A673 (cell line): ENCODE data around the gene DSCAM. TPM values are rescaled to one million over a fixed set of nuclear protein-coding genes. Genes with fewer than 3 reads are reported as not detected.

ENCODE experiments used
- BruUV-seq: library from RNA; stranded (reverse); fragments of 400-500 nt; replicated peaks from 2 replicates; lab custom pipeline; 2021; lab: Mats Ljungman, UMichigan
- CTCF ChIA-PET: fragments of 300-600 bp; sonication (Branson Sonifier 250); formaldehyde crosslinking; loops from one replicate; lab custom pipeline; 2022; ENCODE audit warnings: antibody characterized with exemption; lab: Charles Lee
- POLR2A ChIA-PET: fragments of 300-600 bp; sonication (Branson Sonifier 250); formaldehyde crosslinking; loops from one replicate; lab custom pipeline; 2022; ENCODE audit warnings: antibody characterized with exemption; ENCODE audit not compliant: low non-redundant PET; lab: Charles Lee
- DNase-seq: peaks from one replicate; pipeline ENCODE4 v3.0.0-alpha.2; 2015; ENCODE audit warnings: low spot score
- H3K27ac ChIP-seq: fragments of 200-600 bp; sonication (generic); 2 replicates; pipeline ENCODE4 v1.5.1; 2016; ENCODE audit warnings: mixed run types, low read depth, mild to moderate bottlenecking, mixed read lengths, antibody characterized with exemption, low read length; ENCODE audit not compliant: poor library complexity, severe bottlenecking
- H3K27me3 ChIP-seq: fragments of 200-600 bp; sonication (generic); replicated peaks from 2 replicates; pipeline ENCODE4 v1.6.1; 2017; ENCODE audit warnings: mixed run types, low read depth, mild to moderate bottlenecking, mixed read lengths, antibody characterized with exemption, low read length; ENCODE audit not compliant: insufficient read depth, poor library complexity
- H3K36me3 ChIP-seq: fragments of 200-600 bp; sonication (generic); 2 replicates; pipeline ENCODE4 v1.6.1; 2016; ENCODE audit warnings: mixed run types, mild to moderate bottlenecking, mixed read lengths, antibody characterized with exemption, low read length; ENCODE audit not compliant: insufficient read depth, poor library complexity, severe bottlenecking
- H3K4me1 ChIP-seq: fragments of 200-600 bp; sonication (generic); 2 replicates; pipeline ENCODE4 v1.6.1; 2017; ENCODE audit warnings: mixed run types, mild to moderate bottlenecking, mixed read lengths, antibody characterized with exemption, low read length; ENCODE audit not compliant: insufficient read depth, poor library complexity, severe bottlenecking
- H3K4me3 ChIP-seq: fragments of 200-600 bp; sonication (generic); 2 replicates; pipeline ENCODE4 v1.5.1; 2016; ENCODE audit warnings: low read depth, mixed run types, mild to moderate bottlenecking, mixed read lengths, low read length; ENCODE audit not compliant: poor library complexity, severe bottlenecking
- H3K9me3 ChIP-seq: fragments of 200-600 bp; sonication (generic); 2 replicates; pipeline ENCODE4 v1.6.1; 2016; ENCODE audit warnings: mixed run types, low read depth, mild to moderate bottlenecking, mixed read lengths, antibody characterized with exemption, low read length; ENCODE audit not compliant: poor library complexity, severe bottlenecking
- EZH2 ChIP-seq: fragments of 200-600 bp; sonication (generic); IDR thresholded peaks from 2 replicates; pipeline ENCODE4 v1.6.1; 2017; ENCODE audit warnings: borderline replicate concordance, low read depth, mild to moderate bottlenecking, mixed read lengths, antibody characterized with exemption, low read length; ENCODE audit not compliant: poor library complexity, severe bottlenecking
- intact Hi-C: fragments of 100-400 bp; cut with micrococcal nuclease; formaldehyde crosslinking; loops from one replicate; pipeline ENCODE4 v1.10.0; 2022; ENCODE audit not compliant: unreplicated experiment
- total RNA-seq: library from RNA; stranded (reverse); gene quantifications from 2 replicates; pipeline ENCODE4 v1.2.3, GENCODE V29; 2021
- TF ChIP-seq, protein P1 (sequence below): fragments of 300-800, 200-600 bp; sonication (generic); conservative IDR thresholded peaks from 2 replicates; pipeline ENCODE4 v1.5.1; 2017; ENCODE audit warnings: low read depth, mild to moderate bottlenecking, antibody characterized with exemption, low read length, moderate library complexity, mixed read lengths

The DSCAM gene
- total RNA-seq, 1 experiment from 2014 or later, result not detected

DNA sequence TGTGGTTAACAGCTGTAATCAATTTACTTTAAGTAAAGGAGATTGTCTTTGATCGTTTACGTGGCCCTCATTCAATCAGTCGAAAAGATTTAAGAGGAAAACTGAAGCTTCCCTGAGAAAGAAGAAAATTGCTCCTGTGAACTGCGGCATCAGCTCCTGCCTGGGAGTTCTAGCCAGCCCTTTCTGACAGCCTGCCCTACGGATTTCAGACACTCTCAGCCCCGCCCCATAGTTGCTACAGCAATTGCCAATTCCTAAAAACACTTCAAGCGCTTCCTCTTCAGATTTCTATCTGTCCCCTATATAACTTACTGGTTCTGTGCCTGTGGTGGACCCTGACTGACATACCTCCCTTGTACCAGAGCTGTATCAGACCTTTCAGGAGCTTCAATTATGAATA, 277.6 kb downstream of the DSCAM start:
- intact Hi-C loops, result no loop called here
- H3K4me1 ChIP-seq, result no peaks in the 10 kb centered on the region
- H3K9me3 ChIP-seq, result peaks cover 21% of the 10 kb centered on the region
- H3K36me3 ChIP-seq, result no peaks in the 10 kb centered on the region
- no peak for DNase-seq
- no TSS peak for BruUV-seq
- CTCF ChIA-PET, result no interaction called here
- no peak for TF ChIP-seq EZH2
- TF ChIP-seq, protein P1, sequence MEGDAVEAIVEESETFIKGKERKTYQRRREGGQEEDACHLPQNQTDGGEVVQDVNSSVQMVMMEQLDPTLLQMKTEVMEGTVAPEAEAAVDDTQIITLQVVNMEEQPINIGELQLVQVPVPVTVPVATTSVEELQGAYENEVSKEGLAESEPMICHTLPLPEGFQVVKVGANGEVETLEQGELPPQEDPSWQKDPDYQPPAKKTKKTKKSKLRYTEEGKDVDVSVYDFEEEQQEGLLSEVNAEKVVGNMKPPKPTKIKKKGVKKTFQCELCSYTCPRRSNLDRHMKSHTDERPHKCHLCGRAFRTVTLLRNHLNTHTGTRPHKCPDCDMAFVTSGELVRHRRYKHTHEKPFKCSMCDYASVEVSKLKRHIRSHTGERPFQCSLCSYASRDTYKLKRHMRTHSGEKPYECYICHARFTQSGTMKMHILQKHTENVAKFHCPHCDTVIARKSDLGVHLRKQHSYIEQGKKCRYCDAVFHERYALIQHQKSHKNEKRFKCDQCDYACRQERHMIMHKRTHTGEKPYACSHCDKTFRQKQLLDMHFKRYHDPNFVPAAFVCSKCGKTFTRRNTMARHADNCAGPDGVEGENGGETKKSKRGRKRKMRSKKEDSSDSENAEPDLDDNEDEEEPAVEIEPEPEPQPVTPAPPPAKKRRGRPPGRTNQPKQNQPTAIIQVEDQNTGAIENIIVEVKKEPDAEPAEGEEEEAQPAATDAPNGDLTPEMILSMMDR, result no peak
- POLR2A ChIA-PET, result no interaction called here
- no peak overlapping the region for H3K4me3 ChIP-seq
- H3K27me3 ChIP-seq, result no peaks in the 10 kb centered on the region
- no peak overlapping the region for H3K27ac ChIP-seq

DNA sequence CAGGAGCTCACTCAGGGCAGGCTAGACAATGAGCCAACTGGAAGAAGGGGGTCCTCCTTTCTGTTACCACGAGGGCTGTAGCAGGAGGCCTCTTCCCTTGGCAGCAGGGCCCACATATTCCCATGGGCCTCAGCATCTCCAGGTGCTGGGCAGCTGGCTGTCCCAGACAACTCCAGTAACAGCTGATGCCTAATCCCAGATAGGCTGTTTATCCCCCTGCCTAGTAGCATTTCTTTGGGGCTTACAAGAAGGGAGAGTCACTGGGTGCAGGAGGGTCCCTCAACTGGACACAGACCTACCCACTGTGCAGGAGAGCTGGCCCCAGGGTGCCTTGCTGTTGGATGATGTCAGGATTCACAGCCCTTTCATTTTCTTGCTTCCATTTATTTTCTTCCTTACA, 278.2 kb downstream of the DSCAM start:
- no peak for TF ChIP-seq EZH2
- TF ChIP-seq, protein P1, result no peak
- ChIA-PET CTCF (no interaction called here), POLR2A (no interaction called here)
- Histone ChIP-seq H3K36me3 (no peaks in the 10 kb centered on the region), H3K9me3 (peaks cover 21% of the 10 kb centered on the region), H3K27ac (no peak overlapping the region), H3K4me1 (no peaks in the 10 kb centered on the region), H3K27me3 (no peaks in the 10 kb centered on the region), H3K4me3 (no peak overlapping the region)
- no TSS peak for BruUV-seq
- intact Hi-C loops, result no loop called here
- DNase-seq, result no peak

DNA sequence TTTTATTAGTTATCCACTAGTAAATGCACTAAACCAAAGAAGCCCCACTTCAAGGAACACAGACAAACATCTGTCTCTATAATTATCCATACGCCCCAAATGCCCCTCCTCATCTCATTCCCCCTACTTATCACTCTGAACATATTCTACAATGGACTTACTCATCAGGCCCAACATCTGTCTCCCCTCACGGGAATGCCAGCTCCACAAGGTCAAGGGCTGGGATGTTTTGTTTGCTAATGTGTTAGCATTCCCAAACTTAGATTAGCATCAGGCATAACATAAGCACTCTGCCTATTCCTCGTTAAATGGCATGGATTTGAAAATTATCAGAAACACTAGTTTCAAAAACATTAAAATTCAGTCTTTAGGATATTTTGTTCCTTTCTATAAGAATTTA, 279.5 kb downstream of the DSCAM start:
- Histone ChIP-seq H3K4me3 (no peak overlapping the region), H3K9me3 (peaks cover 21% of the 10 kb centered on the region), H3K27me3 (no peaks in the 10 kb centered on the region), H3K27ac (no peak overlapping the region), H3K4me1 (no peaks in the 10 kb centered on the region), H3K36me3 (no peaks in the 10 kb centered on the region)
- ChIA-PET POLR2A (no interaction called here), CTCF (no interaction called here)
- TF ChIP-seq EZH2, result no peak
- BruUV-seq, result no TSS peak
- no peak for DNase-seq
- intact Hi-C loops, result no loop called here

DNA sequence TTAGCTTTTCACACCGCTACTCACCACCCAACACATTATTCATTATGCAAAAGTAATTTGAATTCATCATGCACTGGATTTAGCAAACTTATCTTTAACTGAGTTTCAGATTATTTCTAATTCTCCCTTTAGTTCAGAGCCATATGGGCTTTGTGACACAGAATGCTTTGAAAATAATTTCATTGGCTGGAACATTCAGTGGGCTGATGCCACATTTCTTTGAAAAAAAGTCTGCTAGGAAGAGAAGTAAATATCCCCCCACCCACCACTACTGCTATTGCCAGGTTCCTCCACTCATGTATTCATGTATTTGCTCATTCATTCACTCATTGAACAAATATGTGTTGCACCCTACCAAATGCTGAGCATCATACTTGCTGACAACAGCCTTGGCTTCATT, 280.5 kb downstream of the DSCAM start:
- Histone ChIP-seq H3K9me3 (peaks cover 23% of the 10 kb centered on the region), H3K4me1 (no peaks in the 10 kb centered on the region), H3K4me3 (no peak overlapping the region), H3K36me3 (no peaks in the 10 kb centered on the region), H3K27ac (no peak overlapping the region), H3K27me3 (no peaks in the 10 kb centered on the region)
- intact Hi-C loops, result no loop called here
- no peak for TF ChIP-seq EZH2
- TF ChIP-seq, protein P1, result no peak
- ChIA-PET POLR2A (no interaction called here), CTCF (no interaction called here)
- BruUV-seq, result no TSS peak
- DNase-seq, result no peak
